Measurements from ENCODE around the gene MYO16.

The MYO16 gene

DNA sequence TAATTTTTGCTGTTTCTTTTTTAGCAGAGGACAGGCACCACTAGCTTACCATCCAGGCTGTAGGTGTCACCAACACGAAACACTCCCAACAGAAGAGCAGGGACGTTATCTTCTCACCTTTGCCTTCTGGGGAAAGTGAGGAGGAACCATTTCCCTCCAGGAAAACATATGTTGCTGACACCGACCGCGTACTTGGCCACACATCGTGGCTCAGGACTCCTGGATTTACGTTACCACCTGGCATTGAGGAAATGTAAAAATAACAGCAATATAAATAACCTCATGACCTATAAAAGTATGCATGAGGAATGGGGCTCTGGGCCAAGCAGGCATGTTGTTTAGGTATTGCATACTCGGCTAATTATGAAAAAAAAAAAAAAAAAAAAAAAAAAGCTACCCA lies 525.1 kb downstream of the MYO16 start:
- no peak for DNase-seq (ENCODE audit: low read depth)

DNA sequence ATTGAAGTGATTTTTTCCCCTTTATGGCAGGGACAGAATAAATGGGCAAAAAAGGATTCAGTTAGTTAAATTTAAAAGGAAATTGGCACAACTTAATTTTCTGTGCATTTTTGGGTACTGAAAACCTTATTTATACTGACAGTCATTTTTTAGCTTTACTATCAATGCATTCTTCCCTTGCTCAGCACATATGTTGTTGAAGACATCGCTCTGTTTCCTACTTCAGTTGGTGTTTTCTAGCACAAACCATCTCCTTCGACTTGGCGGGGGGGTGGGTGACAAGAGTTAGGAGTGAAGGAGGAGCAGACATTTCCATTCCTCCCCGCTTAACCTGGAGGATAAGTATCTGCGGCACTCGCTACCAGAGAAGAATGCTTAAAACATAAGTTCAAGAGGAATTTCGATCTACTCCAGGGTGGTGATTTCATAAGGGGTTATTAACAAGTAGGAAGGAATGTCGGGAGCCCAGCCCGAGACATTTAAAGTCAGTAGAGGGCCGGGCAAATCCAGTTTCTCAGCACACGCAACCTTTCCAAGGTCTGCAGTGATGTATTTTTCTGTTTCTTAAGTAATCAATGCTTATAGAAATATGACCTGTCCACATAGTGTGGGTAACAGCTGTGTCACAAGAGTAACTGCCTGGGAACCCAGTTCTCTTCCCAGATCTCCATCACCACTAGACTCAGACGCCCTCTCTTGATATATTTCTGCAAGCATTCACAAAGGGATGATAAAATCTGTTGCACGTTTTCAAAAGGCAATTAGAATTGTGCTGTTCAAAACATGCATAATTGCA lies 525.8 kb downstream of the MYO16 start:
- no peak for DNase-seq (ENCODE audit: low read depth)

DNA sequence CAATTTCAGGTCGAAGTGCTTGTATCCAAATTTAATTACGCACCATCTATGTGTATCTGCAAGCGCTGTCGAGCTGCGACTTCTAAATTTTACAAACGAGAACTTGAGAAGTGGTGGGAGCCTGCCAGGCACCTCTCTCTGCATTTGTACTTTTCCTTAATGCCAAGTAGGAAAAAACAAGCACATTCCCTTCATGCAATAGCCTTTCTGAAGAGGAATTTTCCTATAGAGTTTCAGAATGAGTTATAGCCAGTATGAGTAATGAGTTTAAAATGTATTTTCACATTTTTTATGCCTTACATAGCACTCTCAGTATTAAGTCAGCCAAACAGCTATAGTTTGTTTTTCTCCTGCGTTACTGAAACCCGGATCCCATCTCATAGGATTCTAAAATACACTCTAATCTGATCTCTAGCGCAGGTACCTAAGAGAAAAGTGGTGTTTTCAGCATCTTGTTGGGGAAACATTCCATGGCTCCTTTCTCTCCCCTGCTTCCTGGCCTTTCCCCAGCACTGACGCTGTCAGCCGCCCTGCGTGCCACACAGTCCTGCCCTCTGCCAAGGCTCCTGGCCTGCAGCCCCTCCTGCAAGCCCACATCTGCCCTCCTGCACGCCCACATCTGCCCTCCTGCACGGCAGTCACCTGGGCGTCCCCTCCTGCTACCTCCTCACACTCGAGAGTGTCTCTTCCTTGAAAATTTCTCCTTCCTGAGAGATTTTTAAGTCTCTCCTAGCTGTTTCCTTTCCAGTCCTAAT lies 526.9 kb downstream of the MYO16 start:
- DNase-seq (ENCODE audit: low read depth) = no peak

DNA sequence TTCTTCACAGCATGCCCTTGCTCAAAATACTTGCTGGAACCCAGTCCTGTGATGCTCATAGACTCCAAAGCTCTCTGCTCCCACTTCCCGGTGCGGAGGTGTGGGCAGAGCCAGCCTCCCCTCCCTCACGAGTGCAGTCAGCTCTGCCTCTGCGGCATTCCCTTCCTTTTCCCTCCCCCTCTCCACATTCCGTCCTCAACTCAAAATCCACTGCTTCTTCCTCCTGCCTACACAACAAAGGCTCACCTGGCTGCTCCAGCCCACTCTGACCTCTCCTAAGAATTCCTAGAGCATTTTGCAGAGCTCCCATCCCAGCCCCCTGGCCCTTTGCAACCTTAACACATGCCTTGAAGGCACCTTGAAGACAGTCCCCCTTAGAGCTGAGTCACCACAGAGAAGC lies 527.9 kb downstream of the MYO16 start:
- DNase-seq (ENCODE audit: low read depth) = no peak

DNA sequence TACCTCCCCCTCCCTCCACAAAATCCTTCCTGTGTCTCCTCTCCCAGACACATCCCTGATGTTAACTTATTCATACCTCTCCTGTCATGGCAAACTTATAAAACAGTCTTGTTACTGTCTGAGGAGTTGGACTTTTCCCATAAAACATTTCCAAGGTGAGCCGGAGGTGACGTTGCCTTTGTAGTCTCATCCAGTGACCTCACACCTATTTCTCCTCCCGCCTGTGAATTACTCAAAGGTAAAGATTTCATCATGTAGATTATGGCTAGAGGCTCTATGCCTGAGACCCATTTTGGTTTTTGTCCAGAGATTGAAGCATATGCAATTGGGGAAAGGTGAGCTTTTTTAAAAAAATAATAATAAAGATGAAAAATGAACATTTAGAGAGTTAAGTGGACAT lies 529.0 kb downstream of the MYO16 start:
- DNase-seq (ENCODE audit: low read depth) = no peak

DNA sequence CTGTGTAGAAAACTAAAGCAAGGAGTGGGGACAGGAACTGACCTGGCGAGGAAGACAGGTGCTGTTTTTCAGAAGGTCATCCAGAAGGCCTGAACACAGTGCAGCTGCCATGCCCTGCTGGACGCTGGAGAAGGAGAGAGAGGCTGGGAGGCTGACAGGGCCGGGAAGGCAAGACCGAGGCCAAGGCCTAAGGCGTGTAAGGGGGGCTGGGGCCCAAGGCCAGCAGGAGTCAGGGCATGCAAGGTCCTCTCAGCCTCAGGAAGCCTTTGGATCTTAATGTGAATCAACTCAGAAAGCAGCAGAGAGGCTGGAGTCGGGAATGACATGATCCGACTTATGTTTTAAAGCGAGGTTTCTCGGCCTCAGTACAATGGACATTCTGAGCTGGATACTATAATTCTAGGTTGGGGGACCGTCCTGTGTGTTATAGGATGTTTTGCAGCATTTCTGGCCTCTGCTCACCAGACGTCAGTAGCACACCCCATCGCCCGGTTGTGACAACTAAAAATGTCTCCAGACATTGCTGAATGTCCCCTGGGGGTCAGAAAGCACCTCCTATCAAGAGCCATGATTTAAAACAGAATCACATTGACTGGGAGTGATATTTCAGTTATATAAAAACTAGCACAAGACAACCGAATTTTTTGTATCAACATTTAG lies 530.4 kb downstream of the MYO16 start:
- no peak for DNase-seq (ENCODE audit: low read depth)

DNA sequence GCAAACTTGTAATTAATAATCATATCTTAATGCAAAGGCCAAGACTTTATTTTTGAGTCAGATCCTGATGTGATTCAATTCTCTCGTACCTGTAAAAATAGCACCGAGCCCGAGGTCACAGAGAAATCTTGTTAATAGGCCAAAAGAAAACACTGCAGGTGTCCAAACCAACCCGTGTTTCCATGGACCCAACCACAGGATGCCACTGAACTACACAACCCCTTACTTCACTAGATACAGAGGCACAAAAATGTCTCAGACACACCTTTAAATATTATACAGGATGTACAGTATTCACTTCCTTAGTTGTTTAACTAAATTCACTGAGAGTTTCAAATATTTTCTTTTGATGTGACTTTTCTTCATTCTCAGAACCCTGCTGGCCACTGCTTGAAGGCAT lies 530.9 kb downstream of the MYO16 start:
- DNase-seq (ENCODE audit: low read depth) = no peak

DNA sequence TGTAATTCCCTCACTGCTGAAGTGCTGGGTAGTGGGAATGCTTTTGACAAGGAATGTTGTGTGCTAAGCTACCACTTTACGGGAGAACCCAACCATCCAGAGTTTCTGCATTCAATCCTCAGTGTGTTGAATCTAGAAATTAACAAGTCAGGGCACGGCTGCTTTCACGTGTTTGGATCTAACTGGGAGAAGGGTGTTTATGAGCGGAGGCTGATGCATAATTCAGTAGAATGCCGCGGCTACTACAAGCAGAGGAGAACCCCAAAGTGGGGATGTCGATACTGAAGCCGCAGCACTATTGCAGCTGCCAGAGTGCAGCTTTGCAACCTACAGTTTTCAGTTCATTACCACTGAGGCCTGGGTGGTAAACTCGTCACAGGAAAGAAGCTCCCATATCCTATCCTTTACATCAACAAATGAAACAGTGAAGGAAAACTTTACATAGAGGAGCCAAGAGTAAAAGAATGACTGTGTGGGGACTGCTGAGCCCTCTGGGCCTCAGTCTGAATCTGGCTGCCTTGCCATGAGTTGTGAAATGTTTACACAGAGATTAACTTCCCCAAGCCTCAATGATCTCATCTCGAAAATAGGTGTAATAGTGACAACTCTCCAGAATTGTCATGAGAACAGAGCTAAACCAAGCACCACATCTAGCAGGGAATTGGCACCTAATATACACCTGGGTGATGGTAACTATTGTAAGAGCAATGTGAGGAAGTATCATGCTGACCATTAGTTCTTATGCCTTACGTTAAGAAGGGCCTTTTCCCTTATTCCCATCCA lies 531.7 kb downstream of the MYO16 start:
- no peak for DNase-seq (ENCODE audit: low read depth)

DNA sequence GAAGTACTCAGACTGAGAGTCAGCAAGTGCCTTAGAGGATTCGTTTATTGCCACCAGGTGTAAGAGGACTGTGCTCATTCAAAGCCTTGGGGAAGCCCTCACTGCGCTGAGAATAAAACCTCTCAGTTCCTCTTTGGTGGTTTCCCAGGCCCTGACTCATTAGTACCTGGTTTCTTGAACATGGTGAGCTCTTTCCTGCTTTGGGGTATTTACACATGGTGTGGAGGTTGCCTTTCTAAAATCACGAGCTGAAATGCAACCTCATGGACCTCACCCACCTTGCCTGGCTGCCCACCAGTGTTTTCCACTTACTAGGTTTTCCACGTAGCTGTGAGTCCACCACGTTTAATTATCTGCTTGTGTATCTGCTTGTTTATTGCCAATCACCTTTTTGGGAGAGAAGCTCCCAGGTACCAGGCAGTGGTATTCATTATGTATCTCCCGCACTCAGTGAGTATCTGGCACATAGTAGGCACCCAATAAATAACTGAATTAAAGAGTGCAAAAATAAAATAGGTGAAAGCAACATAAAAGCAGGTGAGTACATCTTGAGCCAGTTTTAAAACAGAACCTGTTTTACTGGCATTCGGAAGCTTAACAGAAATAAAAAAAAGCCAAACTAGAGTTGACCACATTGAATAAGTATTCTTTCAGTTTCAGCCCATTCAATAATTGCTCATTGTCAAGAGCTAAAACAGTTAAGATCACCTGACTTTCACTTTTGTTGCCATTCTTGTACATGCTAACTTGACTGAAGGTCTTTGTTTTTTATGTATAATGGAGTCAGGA lies 533.0 kb downstream of the MYO16 start:
- no peak for DNase-seq (ENCODE audit: low read depth)

DNA sequence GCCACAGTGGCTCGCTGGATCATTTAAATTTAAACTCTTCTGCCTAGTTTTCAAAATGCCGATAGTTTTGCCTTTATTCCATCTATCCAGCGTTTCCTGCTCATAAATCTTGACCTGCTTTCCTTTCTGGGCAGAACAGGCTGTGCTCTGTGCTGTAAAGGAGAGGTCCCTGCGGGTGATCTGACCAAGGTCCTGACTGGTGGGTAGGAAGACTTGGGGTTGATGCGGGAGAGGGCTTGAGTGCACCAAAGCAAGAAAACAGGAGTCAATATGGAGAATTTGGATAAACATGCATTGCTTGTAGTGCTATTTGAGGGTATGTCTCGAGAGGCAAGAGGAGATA lies 533.6 kb downstream of the MYO16 start:
- DNase-seq (ENCODE audit: low read depth) = no peak

DNA sequence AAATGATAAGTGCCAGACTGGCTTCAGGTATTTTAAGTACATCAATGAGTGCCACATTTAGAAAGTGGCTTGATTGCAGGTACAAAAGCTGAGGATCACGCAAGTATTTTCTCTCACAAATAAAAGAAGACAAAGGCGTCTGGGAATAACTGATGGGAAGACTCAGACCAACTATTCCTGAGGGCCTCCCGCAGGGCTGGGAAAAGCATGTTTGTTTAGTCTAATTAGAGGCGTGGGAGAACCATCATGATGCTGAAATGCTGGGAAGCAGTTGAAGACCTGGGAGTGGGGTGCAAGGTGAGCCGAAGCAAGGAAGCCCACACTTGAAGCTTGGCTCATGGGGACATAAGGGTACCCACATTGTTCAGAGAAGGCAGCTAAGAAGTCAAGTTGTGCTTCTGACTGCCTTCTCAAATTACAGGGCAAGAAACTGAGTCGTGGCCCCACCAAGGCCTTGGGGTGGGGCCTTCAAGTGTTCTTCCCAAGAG lies 536.0 kb downstream of the MYO16 start:
- no peak for DNase-seq (ENCODE audit: low read depth)

DNA sequence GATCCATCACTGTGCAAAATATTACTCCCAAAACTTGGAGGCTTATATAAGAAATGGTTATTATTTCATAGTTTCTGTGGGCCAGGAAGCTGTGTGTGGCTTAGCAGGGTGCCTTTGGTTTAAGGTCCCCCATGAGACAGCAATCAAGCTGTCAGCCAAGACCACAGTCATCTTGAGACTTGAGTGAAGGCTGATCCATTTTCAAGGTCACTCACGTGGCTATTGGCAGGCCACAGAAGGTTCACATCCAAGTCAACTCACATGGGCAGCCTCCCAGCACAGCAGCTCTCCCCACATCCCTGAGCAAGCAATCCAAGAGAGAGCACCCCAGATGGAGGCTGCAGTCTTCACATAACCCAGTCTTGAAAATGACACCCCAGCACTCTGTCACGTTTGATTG lies 537.4 kb downstream of the MYO16 start:
- no peak for DNase-seq (ENCODE audit: low read depth)

DNA sequence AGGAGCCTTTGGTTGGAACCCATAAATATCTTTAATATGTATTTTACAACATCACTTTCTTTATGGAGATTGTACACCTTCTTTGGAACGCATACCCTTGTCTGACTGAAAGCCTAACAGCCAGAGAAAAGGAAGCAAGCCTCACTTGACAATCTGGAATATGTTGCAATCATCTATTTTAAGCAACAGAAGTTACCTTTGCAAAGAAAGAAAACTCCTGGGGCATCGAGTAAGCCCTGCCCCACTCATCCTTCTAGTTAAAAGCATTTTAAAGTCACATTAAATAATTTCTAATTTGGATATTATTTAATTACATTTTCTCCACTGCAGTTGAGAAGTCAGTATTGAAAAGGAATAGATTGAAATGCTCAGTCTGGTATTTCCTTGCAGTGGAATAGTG lies 542.7 kb downstream of the MYO16 start:
- DNase-seq (ENCODE audit: low read depth) = no peak

DNA sequence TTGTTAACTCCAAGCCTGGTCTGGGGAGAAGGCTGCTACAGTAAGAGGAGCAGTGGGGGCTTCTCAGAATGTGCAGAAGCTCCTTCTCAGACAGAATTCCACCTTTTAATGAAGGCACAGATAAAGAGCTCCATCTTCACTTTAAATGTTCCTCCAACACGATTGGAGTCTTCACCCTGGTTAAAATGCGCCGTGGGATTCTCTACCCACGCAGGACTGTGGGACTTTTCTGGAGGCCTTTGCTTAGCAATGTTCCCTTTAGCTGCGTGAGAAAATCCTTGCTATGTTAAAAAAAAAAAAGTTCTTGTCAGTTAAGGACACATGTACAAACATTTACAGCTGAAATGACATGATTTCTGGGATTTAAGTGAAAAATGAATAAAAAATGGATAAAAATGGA lies 546.3 kb downstream of the MYO16 start:
- no peak for DNase-seq (ENCODE audit: low read depth)

DNA sequence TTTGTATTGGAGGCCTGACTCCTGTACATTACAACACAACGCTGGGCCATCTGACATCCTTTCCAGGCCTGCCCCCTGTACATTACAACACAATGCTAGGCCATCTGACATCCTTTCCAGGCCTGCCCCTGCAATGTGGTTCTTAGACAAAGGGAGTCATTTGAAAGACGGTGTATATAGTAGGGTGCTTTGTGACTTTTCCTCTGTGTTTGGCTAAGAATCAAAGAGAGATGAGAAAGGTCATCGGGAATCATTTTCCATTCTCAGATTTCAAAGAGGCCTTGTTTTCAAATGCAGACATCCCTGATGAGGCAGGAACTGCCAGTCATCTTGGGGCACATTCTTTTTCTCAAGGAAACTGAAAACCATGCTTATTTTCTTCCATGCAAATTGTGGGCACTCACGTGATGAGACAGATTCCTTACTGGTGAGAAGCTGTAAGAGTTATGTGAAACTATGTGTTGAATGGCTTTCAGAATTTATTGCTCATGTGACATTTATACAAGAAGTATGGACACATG lies 551.6 kb downstream of the MYO16 start:
- DNase-seq (ENCODE audit: low read depth) = no peak

DNA sequence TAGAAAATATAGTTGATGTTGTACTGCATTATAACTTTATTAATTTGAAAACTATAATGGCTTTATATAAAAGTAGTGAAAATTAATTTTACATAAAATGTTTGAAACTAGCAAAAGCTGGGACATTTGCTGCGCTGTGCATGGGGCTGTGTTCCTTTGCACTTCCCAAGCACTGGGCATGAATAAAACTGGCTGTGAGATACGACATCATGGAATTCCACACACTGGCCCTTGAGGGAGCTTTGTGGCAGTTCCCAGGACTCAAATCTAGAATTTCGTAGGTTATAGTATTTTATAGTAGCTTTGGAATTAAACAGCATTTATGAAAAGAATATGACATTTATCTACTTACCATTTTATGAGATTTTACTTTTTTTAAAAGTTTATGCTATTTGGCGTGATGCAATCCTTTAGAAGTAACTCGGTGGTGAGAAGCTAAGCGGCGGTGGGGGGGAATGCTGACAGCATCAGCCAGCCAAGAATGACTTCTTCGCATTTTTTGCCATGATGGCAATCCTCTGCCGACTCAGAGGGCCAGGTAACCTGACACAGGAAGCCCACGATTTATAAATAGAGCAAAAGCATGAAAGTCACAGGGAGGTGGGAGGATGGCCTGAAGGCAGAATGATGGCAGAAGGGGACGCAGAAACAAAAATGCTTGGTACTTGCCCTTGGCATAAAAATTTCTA lies 553.5 kb downstream of the MYO16 start:
- no peak for DNase-seq (ENCODE audit: low read depth)

DNA sequence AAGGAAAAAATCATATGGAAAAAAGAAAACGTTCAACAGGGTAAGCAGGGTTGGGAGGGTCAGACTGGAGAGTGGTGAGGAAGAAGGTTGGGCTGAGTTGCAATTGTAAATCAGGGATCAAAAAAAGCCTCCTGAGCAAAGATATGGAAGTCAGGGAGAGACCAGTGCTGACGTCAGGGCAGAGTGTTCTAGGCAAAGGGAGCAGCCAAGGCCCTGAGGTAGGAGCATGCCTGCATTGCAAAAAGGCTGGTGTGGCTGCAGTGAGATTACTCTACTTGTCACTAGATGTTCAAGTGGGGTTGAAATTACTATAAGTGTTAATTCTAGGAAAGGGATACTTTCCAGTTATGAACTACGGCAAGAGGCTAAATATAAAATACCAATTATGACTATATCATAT lies 562.0 kb downstream of the MYO16 start:
- DNase-seq (ENCODE audit: low read depth) = no peak

DNA sequence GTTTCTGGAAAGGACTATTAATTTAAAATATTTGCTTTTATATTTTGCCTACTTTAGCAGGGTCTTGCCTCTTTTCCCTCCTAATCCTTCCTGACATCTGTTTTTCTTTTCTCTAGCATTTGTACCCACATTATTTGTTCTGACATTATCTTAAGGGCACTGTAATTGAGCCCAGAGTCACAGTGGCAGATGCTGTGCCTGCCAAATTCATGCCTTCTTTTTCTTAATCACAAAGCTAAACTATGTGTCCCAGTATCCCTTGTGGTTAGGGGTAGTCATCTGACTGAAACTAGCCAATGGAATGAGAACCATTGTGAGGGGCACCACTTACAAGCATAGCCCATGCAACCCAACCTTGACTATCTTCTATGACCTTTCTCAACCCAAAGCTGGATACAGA lies 562.9 kb downstream of the MYO16 start:
- DNase-seq (ENCODE audit: low read depth) = no peak

DNA sequence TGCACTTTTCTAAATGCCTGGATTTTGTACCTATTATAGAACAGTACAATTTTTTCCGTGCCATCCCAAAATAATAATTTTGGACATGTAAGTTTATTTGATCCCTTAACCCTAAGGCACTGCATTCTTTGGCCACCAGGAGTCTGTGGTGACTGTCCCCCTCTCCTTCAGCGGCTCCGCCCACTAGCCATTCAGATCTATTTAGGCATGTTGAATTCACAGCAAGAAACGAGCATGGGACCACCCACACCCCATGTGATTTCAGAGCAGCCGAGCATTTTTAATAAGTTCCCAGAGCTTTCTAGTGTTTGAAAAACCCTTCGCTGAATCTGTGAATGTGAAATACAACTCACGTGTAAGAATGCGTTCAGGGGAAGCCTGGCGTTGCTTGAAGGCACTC lies 567.5 kb downstream of the MYO16 start:
- DNase-seq (ENCODE audit: low read depth) = no peak

DNA sequence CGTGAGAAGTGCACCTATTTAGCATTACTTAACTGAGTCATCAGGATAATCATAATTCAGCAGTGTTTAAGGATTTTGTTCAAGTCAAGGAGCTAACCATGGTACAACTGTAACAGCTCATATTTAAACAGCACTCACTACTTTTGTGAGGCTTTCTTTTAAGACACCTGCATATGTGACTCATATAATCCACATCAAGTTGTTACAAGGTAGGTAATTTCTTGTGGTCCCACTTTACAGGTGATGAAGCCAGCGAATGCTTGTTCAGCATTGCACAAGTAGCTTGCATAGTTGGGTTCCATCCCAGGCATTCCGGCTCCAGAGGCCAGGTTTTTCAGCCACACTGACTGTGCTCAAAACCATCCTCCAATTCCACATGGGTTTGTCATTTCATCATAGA lies 569.2 kb downstream of the MYO16 start:
- no peak for DNase-seq (ENCODE audit: low read depth)

DNA sequence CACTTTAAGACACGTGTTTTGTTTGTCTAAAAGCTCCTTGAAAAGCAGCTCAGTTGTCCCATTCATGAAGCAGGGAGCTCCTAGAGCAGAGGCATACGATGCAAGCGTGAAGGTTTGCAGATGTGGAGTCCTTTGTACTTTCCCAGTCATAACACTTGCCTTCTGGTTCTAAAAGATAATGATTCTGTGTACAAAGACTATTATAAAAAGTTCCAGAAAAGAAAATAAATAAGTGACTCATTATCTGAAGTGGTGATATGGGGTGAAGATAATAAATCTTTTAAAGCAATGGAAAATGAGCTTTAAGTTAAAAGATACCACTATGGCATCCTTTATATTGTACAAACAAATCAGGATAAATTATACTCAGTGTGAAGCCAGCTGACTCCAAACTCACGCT lies 569.9 kb downstream of the MYO16 start:
- DNase-seq (ENCODE audit: low read depth) = no peak
